ENCODE data around the gene ANKRD11. TPM values are rescaled to one million over a fixed set of nuclear protein-coding genes. Genes with fewer than 3 reads are reported as not detected.

ANKRD11 gene
- polyA plus RNA-seq (23.8 to 48.1 TPM (median 30.1 TPM) in 3 replicates), polyA minus RNA-seq (22.4 to 90.7 TPM (median 67.2 TPM) in 3 replicates)
- polyA plus RNA-seq (2011; ENCODE audit: low read depth), result 213 TPM
- 28.2 and 41.3 TPM in 2 replicates for polyA plus RNA-seq (2011; cell fraction: cytosol; rRNA removed)
- polyA plus RNA-seq (2011; cell fraction: nucleus; rRNA removed), result 136 and 154 TPM in 2 replicates
- polyA plus RNA-seq (2012; ENCODE audit: low replicate concordance), result 64.1 and 79.3 TPM in 2 replicates
- polyA minus RNA-seq (2011; cell fraction: cytosol; rRNA and poly(A)+ RNA removed), result 44.5 TPM
- 81.8 and 119 TPM in 2 replicates for polyA minus RNA-seq (2011; cell fraction: nucleus; rRNA and poly(A)+ RNA removed)

DNA sequence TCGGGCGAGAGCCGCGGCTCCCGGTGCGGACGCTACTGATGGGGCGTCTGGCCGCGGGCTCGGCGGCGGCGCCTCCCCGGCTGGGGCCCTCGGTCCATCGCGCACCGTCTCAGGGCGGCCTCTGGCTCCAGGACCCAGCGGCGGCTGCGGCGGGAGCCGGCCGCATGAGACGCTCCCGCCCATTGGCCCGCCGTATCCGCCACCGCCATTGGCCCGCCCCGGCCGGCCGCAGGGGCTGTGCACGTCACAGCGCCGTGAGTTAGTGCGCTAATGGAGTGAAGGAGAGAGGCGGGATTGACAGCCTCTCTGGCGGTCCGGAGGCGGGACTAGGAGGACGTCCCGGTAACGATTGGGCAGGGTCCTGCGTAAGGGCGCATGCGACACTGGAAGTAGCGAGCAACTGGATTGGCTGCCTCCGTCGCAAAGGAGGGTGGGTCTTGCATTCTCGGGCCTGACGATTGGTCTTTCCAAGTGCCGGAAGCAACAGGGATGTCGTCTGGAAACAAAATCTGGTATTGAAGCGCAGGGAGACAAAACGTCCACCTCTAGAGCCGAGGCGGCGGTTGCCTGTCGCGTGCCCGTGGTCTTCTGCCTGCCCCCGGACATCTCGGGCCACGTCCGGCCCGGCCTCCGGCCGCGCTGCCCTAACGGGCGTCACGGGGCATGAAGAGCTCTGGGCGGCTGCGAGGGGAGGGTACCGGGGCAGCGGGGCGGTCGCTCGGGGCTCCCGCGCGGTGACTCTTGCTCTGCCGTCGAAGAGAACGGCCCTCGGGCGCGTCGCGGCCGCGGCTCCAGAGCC is at the start of gene ANKRD11:
Gene ANKRD11, minus strand, starts transcription at position 123 of the 799 bp plus-strand sequence. CDS start 173,542 bp downstream, outside the sequence.
- Histone ChIP-seq H4K20me1 (ENCODE audit: control insufficient read depth, extremely low read depth, insufficient read depth, low read length) (peaks cover 24% of the 10 kb centered on the region), H2AFZ (ENCODE audit: control insufficient read depth, low read length) (peak within 1 kb of the TSS; percentile 92), H3K4me2 (ENCODE audit: control insufficient read depth, extremely low read depth, insufficient read depth, low read depth, low read length) (peak within 1 kb of the TSS; percentile 98), H3K27me3 (ENCODE audit: control insufficient read depth, extremely low read depth, insufficient read depth, low read length) (no peaks in the 10 kb centered on the region), H3K9me1 (ENCODE audit: control insufficient read depth, extremely low read depth, insufficient read depth, low read length) (peaks cover 8% of the 10 kb centered on the region), H3K79me2 (ENCODE audit: control insufficient read depth, insufficient read depth, low read length) (peaks cover 59% of the 10 kb centered on the region), H3K4me1 (ENCODE audit: control insufficient read depth, extremely low read depth, insufficient read depth, low read length) (peaks cover 33% of the 10 kb centered on the region), H3K9me3 (ENCODE audit: control insufficient read depth, low read depth, low read length) (no peaks in the 10 kb centered on the region), H3K9ac (ENCODE audit: control insufficient read depth, extremely low read depth, insufficient read depth, low read length) (peak within 1 kb of the TSS; percentile 92), H3K27ac (ENCODE audit: control insufficient read depth, insufficient read depth, low read length) (peak within 1 kb of the TSS; percentile 65), H3K36me3 (ENCODE audit: control insufficient read depth in 2 of 2, extremely low read depth in 1 of 2, insufficient read depth in 2 of 2, low read length in 2 of 2) (peaks cover 2 to 16% of the 10 kb centered on the region in 2 experiments), H3K4me3 (ENCODE audit: control insufficient read depth in 2 of 3, extremely low read depth in 1 of 3, insufficient read depth in 2 of 3, low read depth in 1 of 3, low read length in 3 of 3) (peak within 1 kb of the TSS; percentile 74 to 95 (median 87))
- TF ChIP-seq EZH2 (IDR thresholded peaks at IDR 0.05; ENCODE audit: low read length) (no peak), CTCF (optimal IDR thresholded peaks at IDR 0.05 in 1 of 3, IDR thresholded peaks at IDR 0.05 in 1 of 3, conservative IDR thresholded peaks at IDR 0.05 in 1 of 3; ENCODE audit: extremely low read depth in 1 of 3, insufficient read depth in 2 of 3, low read length in 3 of 3) (no peak)
- DNase-seq (ENCODE audit: low read depth, low spot score) (peak; percentile 98), FAIRE-seq (peak; percentile 79)
- dilution Hi-C loops (cut with MboI; ENCODE audit: extremely low pct_ligation_motif_present, low sequenced_read_pairs), result no loop called here

GRCh38 chr16:89538286-89538685 is 47.9 kb upstream of the ANKRD11 start:
- FAIRE-seq, result no peak
- DNase-seq (ENCODE audit: low read depth, low spot score), result no peak
- Histone ChIP-seq H3K9me1 (ENCODE audit: control insufficient read depth, extremely low read depth, insufficient read depth, low read length) (no peaks in the 10 kb centered on the region), H3K79me2 (ENCODE audit: control insufficient read depth, insufficient read depth, low read length) (peaks cover 18% of the 10 kb centered on the region), H3K36me3 (ENCODE audit: control insufficient read depth in 2 of 2, extremely low read depth in 1 of 2, insufficient read depth in 2 of 2, low read length in 2 of 2) (peaks cover 32% of the 10 kb centered on the region in 2 experiments), H3K9me3 (ENCODE audit: control insufficient read depth, low read depth, low read length) (no peaks in the 10 kb centered on the region), H3K4me2 (ENCODE audit: control insufficient read depth, extremely low read depth, insufficient read depth, low read depth, low read length) (no peak overlapping the region), H4K20me1 (ENCODE audit: control insufficient read depth, extremely low read depth, insufficient read depth, low read length) (no peaks in the 10 kb centered on the region), H3K4me1 (ENCODE audit: control insufficient read depth, extremely low read depth, insufficient read depth, low read length) (no peaks in the 10 kb centered on the region), H3K27me3 (ENCODE audit: control insufficient read depth, extremely low read depth, insufficient read depth, low read length) (no peaks in the 10 kb centered on the region), H2AFZ (ENCODE audit: control insufficient read depth, low read length) (no peak overlapping the region), H3K27ac (ENCODE audit: control insufficient read depth, insufficient read depth, low read length) (no peak overlapping the region), H3K4me3 (ENCODE audit: control insufficient read depth in 2 of 3, extremely low read depth in 1 of 3, insufficient read depth in 2 of 3, low read depth in 1 of 3, low read length in 3 of 3) (no peak overlapping the region), H3K9ac (ENCODE audit: control insufficient read depth, extremely low read depth, insufficient read depth, low read length) (no peak overlapping the region)
- dilution Hi-C loops (cut with MboI; ENCODE audit: extremely low pct_ligation_motif_present, low sequenced_read_pairs), result no loop called here
- TF ChIP-seq EZH2 (IDR thresholded peaks at IDR 0.05; ENCODE audit: low read length) (no peak), CTCF (optimal IDR thresholded peaks at IDR 0.05 in 1 of 3, IDR thresholded peaks at IDR 0.05 in 1 of 3, conservative IDR thresholded peaks at IDR 0.05 in 1 of 3; ENCODE audit: extremely low read depth in 1 of 3, insufficient read depth in 2 of 3, low read length in 3 of 3) (no peak)
